ENCODE results near the gene TMPRSS15. TPM values are rescaled to one million over a fixed set of nuclear protein-coding genes. Genes with fewer than 3 reads are reported as not detected.
A peak's percentile ranks its signal among the peaks of the same experiment; 100 is the strongest.

The TMPRSS15 gene
- total RNA-seq, 1 donor from 2014 or later, result not detected

DNA sequence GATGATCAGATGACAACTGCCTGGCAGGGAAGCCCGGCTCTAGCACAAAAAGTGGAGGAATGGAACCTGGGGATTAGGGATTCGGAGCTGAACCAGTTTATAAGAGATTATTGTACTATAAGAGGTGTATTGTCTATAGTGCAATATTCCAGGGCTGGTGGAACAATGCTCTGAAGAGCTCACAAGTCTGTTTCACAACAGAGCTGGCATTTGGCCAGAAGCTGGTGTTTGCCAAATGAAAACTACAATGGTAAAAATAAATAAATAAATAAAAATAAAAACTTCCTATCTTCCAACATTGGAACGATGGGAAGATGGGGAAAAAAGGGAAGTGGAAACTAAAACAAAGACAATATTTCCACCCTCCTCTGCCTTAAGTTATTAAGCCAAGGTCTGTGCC is 85.4 kb downstream of the TMPRSS15 start:
- TF ChIP-seq, protein P1, sequence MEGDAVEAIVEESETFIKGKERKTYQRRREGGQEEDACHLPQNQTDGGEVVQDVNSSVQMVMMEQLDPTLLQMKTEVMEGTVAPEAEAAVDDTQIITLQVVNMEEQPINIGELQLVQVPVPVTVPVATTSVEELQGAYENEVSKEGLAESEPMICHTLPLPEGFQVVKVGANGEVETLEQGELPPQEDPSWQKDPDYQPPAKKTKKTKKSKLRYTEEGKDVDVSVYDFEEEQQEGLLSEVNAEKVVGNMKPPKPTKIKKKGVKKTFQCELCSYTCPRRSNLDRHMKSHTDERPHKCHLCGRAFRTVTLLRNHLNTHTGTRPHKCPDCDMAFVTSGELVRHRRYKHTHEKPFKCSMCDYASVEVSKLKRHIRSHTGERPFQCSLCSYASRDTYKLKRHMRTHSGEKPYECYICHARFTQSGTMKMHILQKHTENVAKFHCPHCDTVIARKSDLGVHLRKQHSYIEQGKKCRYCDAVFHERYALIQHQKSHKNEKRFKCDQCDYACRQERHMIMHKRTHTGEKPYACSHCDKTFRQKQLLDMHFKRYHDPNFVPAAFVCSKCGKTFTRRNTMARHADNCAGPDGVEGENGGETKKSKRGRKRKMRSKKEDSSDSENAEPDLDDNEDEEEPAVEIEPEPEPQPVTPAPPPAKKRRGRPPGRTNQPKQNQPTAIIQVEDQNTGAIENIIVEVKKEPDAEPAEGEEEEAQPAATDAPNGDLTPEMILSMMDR (IDR thresholded peaks at IDR 0.05), result no peak
- Mint-ChIP-seq H3K27ac (ENCODE audit: unreplicated experiment) (no peak overlapping the region), H3K4me1 (ENCODE audit: low read depth) (no peaks in the 10 kb centered on the region), H3K4me3 (ENCODE audit: unreplicated experiment) (no peak overlapping the region), H3K9me3 (ENCODE audit: low read depth) (peaks cover 10% of the 10 kb centered on the region), H3K36me3 (ENCODE audit: low read depth) (no peaks in the 10 kb centered on the region), H3K27me3 (ENCODE audit: low read depth) (no peaks in the 10 kb centered on the region)
- no peak for DNase-seq (ENCODE audit: low spot score)

DNA sequence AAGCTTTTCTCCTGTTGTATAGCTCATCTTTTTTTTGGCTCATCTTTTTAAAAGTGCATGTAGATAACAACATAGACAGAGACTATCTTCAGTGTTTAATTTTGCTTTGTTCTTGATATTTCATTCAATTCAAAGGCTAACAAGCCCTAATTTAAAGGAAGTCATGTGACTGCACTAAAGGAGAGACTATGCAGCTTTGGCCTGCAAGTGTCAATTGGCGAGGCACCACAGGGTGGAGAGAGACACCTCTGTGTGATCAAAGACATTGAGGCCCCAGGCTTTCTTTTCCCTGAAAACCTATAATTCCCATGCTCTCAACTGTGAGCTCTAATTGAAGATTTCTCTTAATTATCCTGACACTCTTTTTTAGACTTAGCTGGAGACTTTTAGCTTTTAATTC is 105.4 kb downstream of the TMPRSS15 start:
- TF ChIP-seq, protein P1 (IDR thresholded peaks at IDR 0.05), result peak; percentile 16
- H3K27me3 Mint-ChIP-seq (ENCODE audit: low read depth), result peaks cover 16% of the 10 kb centered on the region
- no peak for DNase-seq (ENCODE audit: low spot score)
- no peaks in the 10 kb centered on the region for H3K36me3 Mint-ChIP-seq (ENCODE audit: low read depth)
- no peak overlapping the region for H3K4me3 Mint-ChIP-seq (ENCODE audit: unreplicated experiment)
- no peaks in the 10 kb centered on the region for H3K9me3 Mint-ChIP-seq (ENCODE audit: low read depth)
- no peaks in the 10 kb centered on the region for H3K4me1 Mint-ChIP-seq (ENCODE audit: low read depth)
- no peak overlapping the region for H3K27ac Mint-ChIP-seq (ENCODE audit: unreplicated experiment)

GRCh38 chr21:18294100-18294499 is 109.5 kb downstream of the TMPRSS15 start:
- DNase-seq (ENCODE audit: low spot score), result peak; percentile 79
- TF ChIP-seq, protein P1 (IDR thresholded peaks at IDR 0.05), result no peak
- Mint-ChIP-seq H3K4me1 (ENCODE audit: low read depth) (no peaks in the 10 kb centered on the region), H3K4me3 (ENCODE audit: unreplicated experiment) (no peak overlapping the region), H3K9me3 (ENCODE audit: low read depth) (no peaks in the 10 kb centered on the region), H3K36me3 (ENCODE audit: low read depth) (no peaks in the 10 kb centered on the region), H3K27me3 (ENCODE audit: low read depth) (peaks cover 14% of the 10 kb centered on the region), H3K27ac (ENCODE audit: unreplicated experiment) (no peak overlapping the region)

- no peaks in the 10 kb centered on the region for H3K4me1 Mint-ChIP-seq (ENCODE audit: low read depth)
- TF ChIP-seq, protein P1 (IDR thresholded peaks at IDR 0.05), result no peak
- no peak overlapping the region for H3K27ac Mint-ChIP-seq (ENCODE audit: unreplicated experiment)
- H3K36me3 Mint-ChIP-seq (ENCODE audit: low read depth), result no peaks in the 10 kb centered on the region
- no peak overlapping the region for H3K4me3 Mint-ChIP-seq (ENCODE audit: unreplicated experiment)
- DNase-seq (ENCODE audit: low spot score), result no peak
- peaks cover 9% of the 10 kb centered on the region for H3K27me3 Mint-ChIP-seq (ENCODE audit: low read depth)
- peaks cover 6% of the 10 kb centered on the region for H3K9me3 Mint-ChIP-seq (ENCODE audit: low read depth)
Measured at GRCh38 chr21:18289876-18290275, 113.7 kb downstream of the TMPRSS15 start.

- TF ChIP-seq, protein P1 (IDR thresholded peaks at IDR 0.05), result no peak
Measured at GRCh38 chr21:18285379-18285778, 118.2 kb downstream of the TMPRSS15 start.

More at GRCh38 chr21:18285379-18285778, 118.2 kb downstream of the TMPRSS15 start:
- DNase-seq (ENCODE audit: low spot score), result no peak
- Mint-ChIP-seq H3K9me3 (ENCODE audit: low read depth) (peaks cover 8% of the 10 kb centered on the region), H3K36me3 (ENCODE audit: low read depth) (no peaks in the 10 kb centered on the region), H3K4me3 (ENCODE audit: unreplicated experiment) (no peak overlapping the region), H3K27me3 (ENCODE audit: low read depth) (no peaks in the 10 kb centered on the region), H3K27ac (ENCODE audit: unreplicated experiment) (no peak overlapping the region), H3K4me1 (ENCODE audit: low read depth) (no peaks in the 10 kb centered on the region)
